ENCODE data around the gene TFE3.

Gene TFE3

DNA sequence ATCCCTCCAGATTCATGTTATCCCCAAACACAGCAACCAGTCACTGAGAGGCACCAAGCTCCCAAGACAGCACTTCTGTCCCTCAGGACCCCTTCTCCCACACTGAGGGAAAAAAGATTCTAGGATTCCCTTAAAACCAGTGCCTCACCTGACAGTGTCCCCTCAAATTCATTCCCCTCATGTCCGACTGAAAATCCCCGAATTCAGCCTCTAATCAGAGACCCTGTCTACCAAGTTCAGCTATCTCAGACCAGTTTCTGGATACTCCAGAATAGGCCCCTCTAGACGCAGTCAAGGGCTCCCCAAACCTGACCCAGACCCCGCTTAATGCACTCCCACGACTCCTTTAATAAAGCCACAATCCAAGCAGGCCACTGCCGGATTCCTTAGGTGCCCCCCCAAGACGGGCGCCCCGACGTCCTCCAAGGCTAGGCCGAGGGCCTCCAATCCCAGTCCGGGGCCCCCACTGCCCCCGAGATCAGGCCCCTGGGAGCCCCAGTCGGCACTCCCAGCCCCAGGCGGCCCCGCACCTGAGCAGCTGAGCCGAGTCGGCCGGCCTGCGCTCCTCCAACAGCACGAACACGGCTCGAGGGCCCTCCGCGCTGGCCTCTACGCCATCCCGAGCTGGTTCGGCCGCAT is 457 bp downstream of the TFE3 start:
- no peaks in the 10 kb centered on the region; the same call in 1 of the 2 replicates for H3K36me3 ChIP-seq
- TF ChIP-seq, protein P1, sequence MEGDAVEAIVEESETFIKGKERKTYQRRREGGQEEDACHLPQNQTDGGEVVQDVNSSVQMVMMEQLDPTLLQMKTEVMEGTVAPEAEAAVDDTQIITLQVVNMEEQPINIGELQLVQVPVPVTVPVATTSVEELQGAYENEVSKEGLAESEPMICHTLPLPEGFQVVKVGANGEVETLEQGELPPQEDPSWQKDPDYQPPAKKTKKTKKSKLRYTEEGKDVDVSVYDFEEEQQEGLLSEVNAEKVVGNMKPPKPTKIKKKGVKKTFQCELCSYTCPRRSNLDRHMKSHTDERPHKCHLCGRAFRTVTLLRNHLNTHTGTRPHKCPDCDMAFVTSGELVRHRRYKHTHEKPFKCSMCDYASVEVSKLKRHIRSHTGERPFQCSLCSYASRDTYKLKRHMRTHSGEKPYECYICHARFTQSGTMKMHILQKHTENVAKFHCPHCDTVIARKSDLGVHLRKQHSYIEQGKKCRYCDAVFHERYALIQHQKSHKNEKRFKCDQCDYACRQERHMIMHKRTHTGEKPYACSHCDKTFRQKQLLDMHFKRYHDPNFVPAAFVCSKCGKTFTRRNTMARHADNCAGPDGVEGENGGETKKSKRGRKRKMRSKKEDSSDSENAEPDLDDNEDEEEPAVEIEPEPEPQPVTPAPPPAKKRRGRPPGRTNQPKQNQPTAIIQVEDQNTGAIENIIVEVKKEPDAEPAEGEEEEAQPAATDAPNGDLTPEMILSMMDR (IDR thresholded peaks at IDR 0.05; ENCODE audit: low read depth, low read length): no peak
- DNase-seq: no peak
- no peaks in the 10 kb centered on the region for H3K9me3 ChIP-seq
- H3K4me1 ChIP-seq: peaks cover 4% of the 10 kb centered on the region
- H3K27me3 ChIP-seq: no peaks in the 10 kb centered on the region
- peak overlapping the region; percentile 64 for H3K4me3 ChIP-seq (ENCODE audit: low read depth, low read length)

- no peak for DNase-seq
- TF ChIP-seq, protein P1 (IDR thresholded peaks at IDR 0.05; ENCODE audit: low read depth, low read length): no peak
- H3K4me3 ChIP-seq (ENCODE audit: low read depth, low read length): peak overlapping the region; percentile 64
- no peaks in the 10 kb centered on the region; the same call in 1 of the 2 replicates for H3K36me3 ChIP-seq
- peaks cover 4% of the 10 kb centered on the region for H3K4me1 ChIP-seq
- H3K9me3 ChIP-seq: no peaks in the 10 kb centered on the region
- no peaks in the 10 kb centered on the region for H3K27me3 ChIP-seq
Observed at GRCh38 chrX:49041744-49042580, 1.2 kb downstream of the TFE3 start.

GRCh38 chrX:49040376-49040955 is 2.7 kb downstream of the TFE3 start:
- no peak for DNase-seq
- peak overlapping the region; percentile 16; the same call in 1 of the 2 replicates for H3K4me3 ChIP-seq (ENCODE audit: low read depth, low read length)

GRCh38 chrX:49039598-49040375 is 3.4 kb downstream of the TFE3 start:
- TF ChIP-seq, protein P1 (IDR thresholded peaks at IDR 0.05; ENCODE audit: low read depth, low read length): peak; percentile 14; the same call in 1 of the 2 replicates
- Histone ChIP-seq H3K9me3 (no peaks in the 10 kb centered on the region), H3K27me3 (no peaks in the 10 kb centered on the region), H3K4me1 (peaks cover 4% of the 10 kb centered on the region), H3K4me3 (ENCODE audit: low read depth, low read length) (peak overlapping the region; percentile 16; the same call in 1 of the 2 replicates), H3K36me3 (no peaks in the 10 kb centered on the region; the same call in 1 of the 2 replicates)
- DNase-seq: peak; percentile 80

More at GRCh38 chrX:49040376-49040955, 2.7 kb downstream of the TFE3 start:
- H3K27me3 ChIP-seq: no peaks in the 10 kb centered on the region
- no peaks in the 10 kb centered on the region for H3K9me3 ChIP-seq
- peaks cover 4% of the 10 kb centered on the region for H3K4me1 ChIP-seq
- TF ChIP-seq, protein P1 (IDR thresholded peaks at IDR 0.05; ENCODE audit: low read depth, low read length): no peak
- no peaks in the 10 kb centered on the region; the same call in 1 of the 2 replicates for H3K36me3 ChIP-seq

- no peak for DNase-seq
- H3K27me3 ChIP-seq: no peaks in the 10 kb centered on the region
- no peaks in the 10 kb centered on the region; the same call in 1 of the 2 replicates for H3K36me3 ChIP-seq
- H3K4me3 ChIP-seq (ENCODE audit: low read depth, low read length): no peak overlapping the region
- H3K9me3 ChIP-seq: no peaks in the 10 kb centered on the region
- TF ChIP-seq, protein P1 (IDR thresholded peaks at IDR 0.05; ENCODE audit: low read depth, low read length): no peak
- peaks cover 4% of the 10 kb centered on the region for H3K4me1 ChIP-seq
Observed at GRCh38 chrX:49037883-49038475, 5.2 kb downstream of the TFE3 start.

Data from BE2C (cell line).